KMS-11 (cell line): ENCODE results near the gene TDRD15.

Source experiments
- H2AFZ ChIP-seq: fragments of 200-600 bp; sonication (generic); 2 replicates; pipeline ENCODE4 v1.6.1; 2016; ENCODE audit warnings: antibody characterized with exemption, mixed run types, low read depth
- H3K27ac ChIP-seq: fragments of 200-600 bp; sonication (generic); 2 replicates; pipeline ENCODE4 v1.6.1; 2016; ENCODE audit warnings: mild to moderate bottlenecking, mixed run types
- H3K27me3 ChIP-seq: fragments of 200-600 bp; sonication (generic); 2 replicates; pipeline ENCODE4 v1.6.1; 2017; ENCODE audit warnings: mild to moderate bottlenecking, low read depth, mixed run types, moderate library complexity; ENCODE audit not compliant: insufficient read depth
- H3K36me3 ChIP-seq: fragments of 200-600 bp; sonication (generic); 2 replicates; pipeline ENCODE4 v1.6.1; 2017; ENCODE audit warnings: mild to moderate bottlenecking, mixed run types; ENCODE audit not compliant: insufficient read depth
- H3K4me1 ChIP-seq: fragments of 200-600 bp; sonication (generic); 2 replicates; pipeline ENCODE4 v1.6.1; 2016; ENCODE audit warnings: mild to moderate bottlenecking, low read depth, mixed run types; ENCODE audit not compliant: poor library complexity, severe bottlenecking
- H3K4me2 ChIP-seq: fragments of 200-600 bp; sonication (generic); 2 replicates; pipeline ENCODE4 v1.7.0; 2016; ENCODE audit warnings: mild to moderate bottlenecking, mixed run types
- H3K4me3 ChIP-seq: fragments of 200-600 bp; sonication (generic); IDR thresholded peaks from 2 replicates; pipeline ENCODE4 v1.6.1; 2017; ENCODE audit warnings: low read depth, low read length, mixed read lengths; ENCODE audit not compliant: insufficient read depth
- H3K79me2 ChIP-seq: fragments of 200-600 bp; sonication (generic); 2 replicates; pipeline ENCODE4 v1.6.1; 2016; ENCODE audit warnings: low read depth, mixed run types; ENCODE audit not compliant: insufficient read depth
- H3K9ac ChIP-seq: fragments of 200-600 bp; sonication (generic); 2 replicates; pipeline ENCODE4 v1.6.1; 2016; ENCODE audit warnings: mild to moderate bottlenecking, mixed run types
- H4K20me1 ChIP-seq: fragments of 200-600 bp; sonication (generic); 2 replicates; pipeline ENCODE4 v1.6.1; 2016; ENCODE audit warnings: mild to moderate bottlenecking, mixed run types; ENCODE audit not compliant: insufficient read depth
- TF ChIP-seq, protein P1 (sequence below): fragments of 200-600 bp; sonication (generic); conservative IDR thresholded peaks from 2 replicates; pipeline ENCODE4 v1.6.1; 2017; ENCODE audit warnings: low read depth, mild to moderate bottlenecking, antibody characterized with exemption, low read length, moderate library complexity, mixed read lengths

TDRD15 gene

DNA sequence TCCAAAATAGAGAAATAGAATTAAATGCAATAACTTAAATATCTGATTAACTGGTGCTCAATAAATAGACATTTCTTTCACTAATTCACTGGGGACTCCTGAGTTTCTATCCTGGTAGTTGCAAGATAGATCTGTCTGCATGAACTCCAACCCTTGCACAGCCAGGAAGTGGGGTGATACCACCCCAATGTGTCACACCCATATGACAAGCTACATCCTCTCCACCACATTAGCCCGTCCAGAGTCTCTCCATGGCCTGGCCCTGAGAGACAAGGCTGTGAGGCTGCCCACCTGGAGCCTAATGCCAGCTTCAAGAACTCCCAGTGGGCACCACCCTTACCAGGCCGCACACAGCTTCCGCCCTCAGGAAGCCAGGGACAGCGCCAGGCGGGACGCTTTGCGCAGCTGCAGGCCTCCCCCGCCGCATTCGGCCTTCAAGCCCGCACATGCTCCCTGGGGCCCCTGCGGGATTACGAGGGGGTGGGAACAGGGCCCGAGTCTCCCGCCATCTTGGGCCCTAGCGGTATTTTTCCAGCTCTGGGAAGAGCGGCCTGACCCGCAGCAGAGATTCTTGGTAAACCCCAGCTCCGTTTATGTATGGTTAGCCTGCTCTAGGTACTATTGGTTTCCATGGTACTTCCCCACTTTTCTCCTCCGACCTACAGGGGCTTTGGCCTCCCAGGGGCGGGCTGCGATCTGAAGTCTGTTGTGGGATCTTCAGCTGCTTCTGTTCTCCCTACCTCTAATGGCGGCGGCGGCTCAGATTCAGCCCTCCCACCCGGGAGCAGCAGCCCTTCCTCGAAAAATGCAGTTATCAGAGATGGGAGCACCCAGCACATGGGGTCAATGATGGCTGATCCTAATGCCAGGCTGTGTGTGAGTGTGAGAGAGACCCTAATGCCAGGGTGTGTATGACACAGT, at the start of gene TDRD15:
Gene TDRD15, plus strand, starts transcription at position 496 of the 921 bp plus-strand sequence. CDS start 13,500 bp downstream, outside the sequence.
- H3K36me3 ChIP-seq, result no peaks in the 10 kb centered on the region
- H3K9ac ChIP-seq, result no peak within 1 kb of the TSS
- no peak within 1 kb of the TSS for H3K4me3 ChIP-seq
- no peak within 1 kb of the TSS for H3K27ac ChIP-seq
- TF ChIP-seq, protein P1, sequence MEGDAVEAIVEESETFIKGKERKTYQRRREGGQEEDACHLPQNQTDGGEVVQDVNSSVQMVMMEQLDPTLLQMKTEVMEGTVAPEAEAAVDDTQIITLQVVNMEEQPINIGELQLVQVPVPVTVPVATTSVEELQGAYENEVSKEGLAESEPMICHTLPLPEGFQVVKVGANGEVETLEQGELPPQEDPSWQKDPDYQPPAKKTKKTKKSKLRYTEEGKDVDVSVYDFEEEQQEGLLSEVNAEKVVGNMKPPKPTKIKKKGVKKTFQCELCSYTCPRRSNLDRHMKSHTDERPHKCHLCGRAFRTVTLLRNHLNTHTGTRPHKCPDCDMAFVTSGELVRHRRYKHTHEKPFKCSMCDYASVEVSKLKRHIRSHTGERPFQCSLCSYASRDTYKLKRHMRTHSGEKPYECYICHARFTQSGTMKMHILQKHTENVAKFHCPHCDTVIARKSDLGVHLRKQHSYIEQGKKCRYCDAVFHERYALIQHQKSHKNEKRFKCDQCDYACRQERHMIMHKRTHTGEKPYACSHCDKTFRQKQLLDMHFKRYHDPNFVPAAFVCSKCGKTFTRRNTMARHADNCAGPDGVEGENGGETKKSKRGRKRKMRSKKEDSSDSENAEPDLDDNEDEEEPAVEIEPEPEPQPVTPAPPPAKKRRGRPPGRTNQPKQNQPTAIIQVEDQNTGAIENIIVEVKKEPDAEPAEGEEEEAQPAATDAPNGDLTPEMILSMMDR, result no peak
- H2AFZ ChIP-seq, result no peak within 1 kb of the TSS
- H3K4me1 ChIP-seq, result no peaks in the 10 kb centered on the region
- no peak within 1 kb of the TSS for H3K4me2 ChIP-seq
- no peaks in the 10 kb centered on the region for H3K27me3 ChIP-seq
- no peaks in the 10 kb centered on the region for H4K20me1 ChIP-seq
- no peaks in the 10 kb centered on the region for H3K79me2 ChIP-seq

DNA sequence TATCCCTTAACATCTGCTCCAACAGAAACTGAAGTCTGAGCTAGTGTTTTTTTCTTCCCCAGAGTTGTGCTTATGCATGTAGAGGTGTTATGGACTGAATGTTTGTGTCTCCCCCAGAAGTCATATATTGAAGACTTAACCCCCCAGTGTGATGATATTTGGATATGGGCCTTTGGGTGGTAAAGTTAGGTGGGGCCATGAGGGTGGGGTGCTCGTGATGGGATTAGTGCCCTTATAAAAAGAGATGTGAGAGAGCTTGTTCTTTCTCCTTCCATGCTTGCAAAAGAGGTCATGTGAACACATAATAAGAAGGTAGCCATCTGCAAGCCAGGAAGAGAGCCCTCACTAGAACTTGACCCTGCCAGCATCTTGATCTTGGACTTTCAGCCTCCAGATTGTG, 45.5 kb upstream of the TDRD15 start:
- Histone ChIP-seq H2AFZ (no peak overlapping the region), H3K4me2 (no peak overlapping the region), H3K9ac (no peak overlapping the region), H4K20me1 (no peaks in the 10 kb centered on the region), H3K4me3 (no peak overlapping the region), H3K27me3 (no peaks in the 10 kb centered on the region), H3K36me3 (no peaks in the 10 kb centered on the region), H3K27ac (no peak overlapping the region), H3K4me1 (no peaks in the 10 kb centered on the region), H3K79me2 (no peaks in the 10 kb centered on the region)
- TF ChIP-seq, protein P1, result no peak

DNA sequence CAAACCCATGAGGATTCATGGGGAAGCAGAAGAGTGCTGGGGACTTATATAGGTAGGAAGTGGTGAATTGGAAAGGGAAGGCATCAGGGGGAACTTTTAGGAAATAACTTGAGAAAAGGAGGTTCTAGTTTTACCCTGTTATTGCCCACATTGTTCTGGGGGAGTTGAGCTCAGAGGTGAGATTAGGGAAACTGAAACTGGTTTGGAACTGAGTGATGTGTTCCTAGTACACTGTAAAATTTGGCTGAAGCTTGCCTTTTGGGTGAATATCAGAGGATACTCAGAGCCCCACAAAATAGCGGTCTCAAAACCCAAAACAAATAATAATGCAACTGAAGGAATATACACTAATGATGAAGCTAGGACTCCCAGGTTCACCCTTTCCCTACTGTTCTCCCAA, 40.3 kb upstream of the TDRD15 start:
- no peak overlapping the region for H3K4me2 ChIP-seq
- no peak overlapping the region for H3K27ac ChIP-seq
- H3K9ac ChIP-seq, result no peak overlapping the region
- no peaks in the 10 kb centered on the region for H3K4me1 ChIP-seq
- TF ChIP-seq, protein P1, result no peak
- no peak overlapping the region for H2AFZ ChIP-seq
- H3K27me3 ChIP-seq, result no peaks in the 10 kb centered on the region
- H3K4me3 ChIP-seq, result no peak overlapping the region
- H3K36me3 ChIP-seq, result no peaks in the 10 kb centered on the region
- no peaks in the 10 kb centered on the region for H3K79me2 ChIP-seq
- H4K20me1 ChIP-seq, result no peaks in the 10 kb centered on the region

DNA sequence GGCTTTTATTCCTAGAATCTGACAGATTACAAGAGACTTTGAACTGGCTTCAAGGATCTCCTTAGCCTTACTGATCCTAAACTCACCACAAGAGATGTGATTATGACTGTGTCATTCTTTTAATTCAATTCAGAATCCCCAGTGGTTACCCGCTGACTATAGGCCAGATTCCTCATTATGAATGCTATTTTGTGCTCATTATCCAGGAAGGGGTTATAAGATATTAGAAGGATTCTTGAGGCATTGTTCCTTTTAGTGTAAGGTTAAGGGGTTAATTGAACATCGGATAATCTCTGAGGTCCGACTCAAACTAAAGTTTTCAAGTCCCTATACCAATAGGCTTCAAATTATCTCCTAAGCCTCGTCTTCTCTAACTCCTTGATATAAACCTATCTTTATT, 39.4 kb upstream of the TDRD15 start:
- Histone ChIP-seq H3K4me2 (no peak overlapping the region), H3K36me3 (no peaks in the 10 kb centered on the region), H3K9ac (no peak overlapping the region), H3K79me2 (no peaks in the 10 kb centered on the region), H2AFZ (no peak overlapping the region), H4K20me1 (no peaks in the 10 kb centered on the region), H3K27ac (no peak overlapping the region), H3K4me1 (no peaks in the 10 kb centered on the region), H3K27me3 (no peaks in the 10 kb centered on the region), H3K4me3 (no peak overlapping the region)
- TF ChIP-seq, protein P1, result no peak
